ENCODE measurements around the gene GMEB1.

DNA sequence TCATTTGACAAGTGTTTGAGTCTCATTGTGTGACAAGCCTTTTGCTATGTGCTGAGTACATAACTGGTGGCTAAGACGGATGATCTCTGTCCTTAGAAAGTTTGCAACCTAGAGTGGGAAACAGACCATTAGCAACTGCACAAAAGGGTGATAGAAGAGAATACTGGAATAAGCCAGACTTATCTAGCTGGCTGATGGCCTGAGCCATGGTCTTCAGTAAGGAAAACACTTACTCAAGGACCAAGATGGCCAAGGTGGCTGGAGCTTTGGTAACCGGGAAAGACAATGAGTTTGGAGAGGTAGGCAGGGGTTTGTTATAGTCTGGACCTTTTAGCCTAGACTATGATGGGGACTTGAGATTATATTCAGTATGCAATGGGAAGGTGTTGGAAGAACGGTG lies 24.1 kb upstream of the GMEB1 start:
- TF ChIP-seq ZNF274 (IDR thresholded peaks at IDR 0.05; ENCODE audit: low read depth, low read length) = no peak
- TF ChIP-seq YY1 (IDR thresholded peaks at IDR 0.05; ENCODE audit: insufficient read depth, insufficient read length) = no peak
- no peak for TF ChIP-seq SUZ12 (IDR thresholded peaks at IDR 0.05; ENCODE audit: extremely low read depth, insufficient read depth, insufficient read length)

All from NT2/D1 (cell line).